HL-60 (cell line): Measurements from ENCODE around the gene SKI.

Experiments
- GABPA ChIP-seq: IDR thresholded peaks from 2 replicates; pipeline ENCODE4 v1.6.1; 2012; ENCODE audit warnings: low read depth
- POLR2AphosphoS5 ChIP-seq: IDR thresholded peaks from 2 replicates; pipeline ENCODE4 v1.6.1; 2012; ENCODE audit warnings: low read depth
- SPI1 ChIP-seq: IDR thresholded peaks from 2 replicates; pipeline ENCODE4 v1.6.1; 2012; ENCODE audit warnings: low read depth, mild to moderate bottlenecking, borderline replicate concordance
- TF ChIP-seq, protein P1 (sequence below): IDR thresholded peaks from one replicate; pipeline ENCODE4 v1.5.1; 2011; ENCODE audit warnings: low read length, control low read depth, inconsistent platforms; ENCODE audit not compliant: insufficient read depth
- TF ChIP-seq, protein P2 (sequence below): IDR thresholded peaks from 2 replicates; pipeline ENCODE4 v1.6.1; 2012; ENCODE audit warnings: low read depth; ENCODE audit not compliant: insufficient replicate concordance

- TF ChIP-seq, protein P1, sequence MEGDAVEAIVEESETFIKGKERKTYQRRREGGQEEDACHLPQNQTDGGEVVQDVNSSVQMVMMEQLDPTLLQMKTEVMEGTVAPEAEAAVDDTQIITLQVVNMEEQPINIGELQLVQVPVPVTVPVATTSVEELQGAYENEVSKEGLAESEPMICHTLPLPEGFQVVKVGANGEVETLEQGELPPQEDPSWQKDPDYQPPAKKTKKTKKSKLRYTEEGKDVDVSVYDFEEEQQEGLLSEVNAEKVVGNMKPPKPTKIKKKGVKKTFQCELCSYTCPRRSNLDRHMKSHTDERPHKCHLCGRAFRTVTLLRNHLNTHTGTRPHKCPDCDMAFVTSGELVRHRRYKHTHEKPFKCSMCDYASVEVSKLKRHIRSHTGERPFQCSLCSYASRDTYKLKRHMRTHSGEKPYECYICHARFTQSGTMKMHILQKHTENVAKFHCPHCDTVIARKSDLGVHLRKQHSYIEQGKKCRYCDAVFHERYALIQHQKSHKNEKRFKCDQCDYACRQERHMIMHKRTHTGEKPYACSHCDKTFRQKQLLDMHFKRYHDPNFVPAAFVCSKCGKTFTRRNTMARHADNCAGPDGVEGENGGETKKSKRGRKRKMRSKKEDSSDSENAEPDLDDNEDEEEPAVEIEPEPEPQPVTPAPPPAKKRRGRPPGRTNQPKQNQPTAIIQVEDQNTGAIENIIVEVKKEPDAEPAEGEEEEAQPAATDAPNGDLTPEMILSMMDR, result no peak
- TF ChIP-seq SPI1 (no peak), POLR2AphosphoS5 (no peak), GABPA (no peak)
- TF ChIP-seq, protein P2, sequence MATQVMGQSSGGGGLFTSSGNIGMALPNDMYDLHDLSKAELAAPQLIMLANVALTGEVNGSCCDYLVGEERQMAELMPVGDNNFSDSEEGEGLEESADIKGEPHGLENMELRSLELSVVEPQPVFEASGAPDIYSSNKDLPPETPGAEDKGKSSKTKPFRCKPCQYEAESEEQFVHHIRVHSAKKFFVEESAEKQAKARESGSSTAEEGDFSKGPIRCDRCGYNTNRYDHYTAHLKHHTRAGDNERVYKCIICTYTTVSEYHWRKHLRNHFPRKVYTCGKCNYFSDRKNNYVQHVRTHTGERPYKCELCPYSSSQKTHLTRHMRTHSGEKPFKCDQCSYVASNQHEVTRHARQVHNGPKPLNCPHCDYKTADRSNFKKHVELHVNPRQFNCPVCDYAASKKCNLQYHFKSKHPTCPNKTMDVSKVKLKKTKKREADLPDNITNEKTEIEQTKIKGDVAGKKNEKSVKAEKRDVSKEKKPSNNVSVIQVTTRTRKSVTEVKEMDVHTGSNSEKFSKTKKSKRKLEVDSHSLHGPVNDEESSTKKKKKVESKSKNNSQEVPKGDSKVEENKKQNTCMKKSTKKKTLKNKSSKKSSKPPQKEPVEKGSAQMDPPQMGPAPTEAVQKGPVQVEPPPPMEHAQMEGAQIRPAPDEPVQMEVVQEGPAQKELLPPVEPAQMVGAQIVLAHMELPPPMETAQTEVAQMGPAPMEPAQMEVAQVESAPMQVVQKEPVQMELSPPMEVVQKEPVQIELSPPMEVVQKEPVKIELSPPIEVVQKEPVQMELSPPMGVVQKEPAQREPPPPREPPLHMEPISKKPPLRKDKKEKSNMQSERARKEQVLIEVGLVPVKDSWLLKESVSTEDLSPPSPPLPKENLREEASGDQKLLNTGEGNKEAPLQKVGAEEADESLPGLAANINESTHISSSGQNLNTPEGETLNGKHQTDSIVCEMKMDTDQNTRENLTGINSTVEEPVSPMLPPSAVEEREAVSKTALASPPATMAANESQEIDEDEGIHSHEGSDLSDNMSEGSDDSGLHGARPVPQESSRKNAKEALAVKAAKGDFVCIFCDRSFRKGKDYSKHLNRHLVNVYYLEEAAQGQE, result no peak
Measured at GRCh38 chr1:2213576-2214505, 14.3 kb upstream of the SKI start.
